HG02938 (cell line): ENCODE measurements around the gene EIF4E2.
"Not testable (repeated sequence)": the region's sequence is repeated elsewhere in the genome, so short reads cannot be mapped to it uniquely, and the experiment has no call there.

Experiments
- ATAC-seq: cut with Tn5 transposase; IDR thresholded peaks from one replicate; pipeline ENCODE4 v1.9.1; 2021; ENCODE audit warnings: mild to moderate bottlenecking, moderate library complexity; ENCODE audit not compliant: unreplicated experiment

Gene EIF4E2

DNA sequence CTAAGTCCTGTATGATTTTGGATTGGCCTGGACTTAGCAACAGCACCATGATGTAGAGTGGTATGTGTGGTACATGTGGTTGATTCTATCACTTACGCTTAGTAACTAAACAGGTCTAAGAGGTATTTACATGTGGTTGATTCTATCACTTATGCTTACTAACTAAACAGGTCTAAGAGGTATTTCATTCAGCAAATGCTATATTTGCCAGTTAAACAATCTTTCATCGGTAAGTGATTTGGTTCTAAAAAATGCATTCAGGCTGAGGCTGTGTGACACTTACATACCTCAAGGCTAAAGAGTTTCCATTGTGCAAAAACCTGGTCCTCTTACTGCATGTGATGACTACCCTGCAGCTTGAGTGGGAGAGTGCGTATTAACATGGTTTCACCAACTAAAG is 13.1 kb downstream of the EIF4E2 start:
- no peak for ATAC-seq

DNA sequence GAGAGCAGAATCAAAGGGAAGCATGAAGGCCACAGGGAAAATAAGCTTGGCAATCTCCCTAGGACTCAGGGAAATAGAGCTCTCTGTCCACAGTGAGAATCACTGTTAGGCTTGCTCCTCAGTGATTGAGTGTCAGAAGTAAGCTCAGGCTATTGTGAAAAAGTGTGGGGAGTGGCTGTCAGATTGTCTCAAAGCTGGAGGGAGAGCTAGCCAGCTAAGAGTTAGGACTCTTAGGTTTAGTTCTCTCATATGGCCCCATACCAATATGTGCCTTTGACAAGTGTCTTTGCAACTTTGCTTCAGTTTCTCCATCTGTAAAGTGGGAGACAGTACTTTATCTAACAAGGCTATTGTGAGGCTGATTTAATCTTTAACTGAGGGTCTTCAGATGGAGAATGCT is 17.2 kb downstream of the EIF4E2 start:
- ATAC-seq = no peak

DNA sequence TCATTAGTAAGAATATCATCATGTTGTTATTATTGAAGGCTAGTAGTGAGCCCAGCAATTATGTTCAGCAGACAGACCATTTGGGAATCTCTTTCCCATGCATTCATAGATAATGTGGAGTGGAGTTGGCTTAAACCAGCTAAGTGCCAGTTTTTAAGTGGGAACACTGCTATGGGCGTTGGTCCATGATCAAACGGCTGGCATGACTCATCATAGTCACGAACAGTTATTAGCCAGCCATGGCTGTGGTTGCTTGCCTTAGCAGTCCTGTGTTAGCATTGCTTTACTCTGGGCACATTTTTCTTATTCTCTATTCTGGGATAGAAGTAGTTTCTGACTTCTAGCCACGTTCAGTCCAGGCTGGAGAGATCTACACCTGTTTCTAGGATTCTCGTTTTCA is 17.7 kb downstream of the EIF4E2 start:
- no peak for ATAC-seq

DNA sequence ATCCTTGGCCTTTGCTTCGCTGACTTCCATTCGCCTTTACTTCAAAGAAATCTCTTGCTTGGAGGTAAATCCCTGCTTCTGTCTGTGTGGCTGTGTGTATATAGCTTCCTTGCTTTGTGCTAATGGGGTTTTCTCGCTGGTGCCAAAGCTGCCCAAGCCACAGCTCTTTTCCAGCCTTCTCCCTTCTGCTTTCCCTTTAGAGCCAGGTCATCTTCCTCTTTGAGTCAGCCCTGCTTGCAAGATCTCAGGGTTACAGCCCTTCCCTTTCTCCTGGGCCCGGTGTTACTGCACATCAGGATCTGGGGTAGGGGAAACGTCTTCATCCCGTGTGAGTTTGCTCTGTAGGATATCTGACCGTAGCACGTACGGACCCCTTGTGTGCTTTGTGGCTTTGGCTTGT is 19.1 kb downstream of the EIF4E2 start:
- no peak for ATAC-seq

- ATAC-seq = not testable (repeated sequence)
These were observed 20.0 kb downstream of the EIF4E2 start for GRCh38 chr2:232570481-232570880.

GRCh38 chr2:232571026-232571474 is 20.6 kb downstream of the EIF4E2 start:
- no peak for ATAC-seq

DNA sequence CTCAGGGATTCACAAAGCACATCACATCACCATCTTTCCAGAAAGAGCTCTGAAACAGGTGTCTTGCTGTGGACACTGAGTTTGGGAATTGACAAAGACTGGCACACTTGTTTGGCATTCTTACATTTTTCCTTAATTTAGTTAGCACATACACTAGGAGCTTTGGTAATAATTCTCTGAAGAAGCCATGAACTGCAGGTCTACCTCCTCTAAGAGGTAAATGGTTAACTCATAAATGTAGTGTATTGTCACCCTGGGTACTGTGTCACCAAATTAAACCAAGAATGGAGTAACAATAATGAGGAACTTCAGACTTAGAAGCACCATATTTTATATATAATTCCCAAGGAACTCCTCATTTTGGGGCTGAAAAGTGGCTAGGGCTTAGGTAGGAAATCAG is 22.6 kb downstream of the EIF4E2 start:
- no peak for ATAC-seq

DNA sequence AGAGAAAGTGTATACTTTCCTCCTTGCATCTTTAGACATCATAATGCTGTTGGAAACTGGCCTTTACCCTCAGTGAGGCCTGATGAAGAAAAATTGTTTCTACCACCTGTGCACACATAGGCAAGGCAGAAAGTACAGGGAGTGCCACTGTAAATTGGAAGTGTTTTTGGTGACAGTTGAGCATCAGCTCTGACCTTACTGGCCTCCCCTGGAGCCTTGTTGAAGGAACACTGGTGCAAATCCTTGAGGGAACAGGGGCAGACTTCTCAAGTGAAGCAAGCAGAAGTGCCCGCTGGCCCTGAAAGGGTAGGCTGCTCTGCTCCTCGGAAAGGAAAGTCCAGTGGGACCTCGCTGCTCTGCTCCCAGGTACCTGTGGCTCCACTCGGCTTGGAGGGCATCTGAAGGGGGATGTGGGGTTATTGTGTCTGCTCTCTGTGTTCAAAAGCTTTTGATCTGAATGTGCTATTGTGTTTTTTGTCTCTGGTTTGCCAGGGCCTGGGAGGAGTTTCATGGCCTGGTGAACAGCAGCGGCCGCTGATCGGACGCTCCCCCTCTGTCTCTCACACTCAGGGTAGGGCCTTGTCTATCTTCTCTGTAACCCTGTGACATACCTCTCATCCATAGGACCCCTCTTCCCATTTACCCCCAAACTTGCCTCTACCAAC is 23.4 kb downstream of the EIF4E2 start:
- no peak for ATAC-seq

DNA sequence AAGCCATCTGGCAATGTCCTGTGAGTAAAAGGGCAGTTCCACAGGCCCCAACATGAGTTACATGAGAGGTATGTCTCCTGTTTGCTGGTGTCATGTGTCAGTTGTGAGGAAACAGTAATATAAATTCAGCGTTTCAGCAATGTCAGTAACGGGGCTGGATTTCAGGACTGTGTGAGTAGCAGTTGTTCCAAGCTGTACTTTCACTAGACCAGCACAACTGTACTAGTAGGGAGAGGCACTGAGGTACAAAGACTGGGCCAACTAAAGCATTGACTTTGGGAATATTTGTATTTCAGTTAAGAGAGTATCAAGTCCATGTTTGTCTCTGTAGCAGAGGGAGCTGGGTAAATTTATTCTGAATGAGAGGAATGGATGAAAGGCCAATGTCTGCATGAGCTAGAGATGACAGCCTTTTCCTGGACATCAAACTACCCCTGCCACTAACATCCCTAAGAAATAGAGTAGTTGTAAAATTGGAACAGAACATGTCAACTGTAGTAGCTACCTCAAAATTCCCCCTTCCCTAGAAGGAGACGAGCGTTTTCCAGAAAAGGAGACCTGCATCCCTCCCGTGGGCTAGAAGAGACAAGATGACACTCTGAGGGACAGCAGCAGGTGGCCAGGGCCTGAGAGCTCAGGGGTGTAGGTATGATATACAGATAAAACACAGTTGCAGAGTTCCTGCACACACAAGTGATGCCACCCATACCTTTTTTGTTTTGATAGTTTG is 24.4 kb downstream of the EIF4E2 start:
- ATAC-seq = no peak

DNA sequence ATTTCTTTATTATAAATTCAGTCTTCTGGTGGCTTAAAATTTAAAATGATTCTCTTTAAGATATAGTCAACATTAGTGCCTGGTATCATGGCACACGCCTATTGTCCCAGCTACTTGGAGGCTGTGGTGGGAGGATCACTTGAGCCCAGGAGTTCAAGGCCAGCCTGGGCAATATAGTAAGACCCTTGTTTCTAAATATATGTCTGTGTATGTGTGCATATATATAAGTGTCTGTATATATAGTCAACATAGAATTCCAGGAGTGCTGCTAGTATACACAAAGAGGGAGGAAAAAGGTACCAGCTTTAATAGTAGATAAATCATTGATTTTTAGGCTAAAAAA is 24.9 kb downstream of the EIF4E2 start:
- no peak for ATAC-seq

GRCh38 chr2:232576995-232577394 is 26.5 kb downstream of the EIF4E2 start:
- no peak for ATAC-seq

GRCh38 chr2:232577841-232578240 is 27.4 kb downstream of the EIF4E2 start:
- ATAC-seq = no peak

DNA sequence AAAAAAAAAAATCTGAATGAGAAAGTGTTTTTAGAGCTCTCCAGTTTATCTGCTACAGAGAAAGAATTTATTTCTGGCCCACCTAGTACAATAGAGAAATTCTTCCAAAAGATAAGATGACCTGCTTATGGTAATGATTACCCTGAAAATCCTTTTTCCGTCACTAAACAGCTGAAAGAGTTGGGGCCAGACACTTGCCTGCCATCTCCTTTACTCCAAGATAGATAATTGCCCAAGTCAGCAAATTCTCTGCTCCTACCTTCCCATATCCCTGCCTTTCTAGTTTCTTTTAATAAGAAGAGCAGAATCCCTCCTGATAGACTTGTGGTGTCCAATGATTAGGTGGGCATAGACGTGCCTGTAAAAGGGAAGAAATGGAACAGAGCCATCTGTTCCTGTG is 28.1 kb downstream of the EIF4E2 start:
- no peak for ATAC-seq

- no peak for ATAC-seq
These were observed 30.1 kb downstream of the EIF4E2 start for GRCh38 chr2:232580648-232580981.

DNA sequence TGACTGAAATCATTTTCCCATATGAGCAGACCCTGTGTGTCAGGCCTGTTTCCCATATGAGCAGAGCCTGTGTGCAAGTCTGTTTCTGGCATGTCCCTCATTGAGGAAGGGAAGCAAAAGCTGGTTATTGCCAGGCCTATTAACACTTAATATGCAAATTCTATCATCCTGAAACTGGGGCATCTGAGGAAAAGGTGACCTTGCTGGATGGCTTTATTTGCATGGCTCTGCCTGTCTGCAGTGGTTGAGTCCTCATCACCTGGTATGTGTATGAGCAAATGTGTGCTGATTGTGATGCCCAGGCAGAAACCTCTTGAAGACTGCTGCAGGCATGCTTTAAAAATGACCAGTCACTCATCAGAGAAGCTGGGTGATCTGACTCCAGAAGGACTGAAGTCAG is 31.2 kb downstream of the EIF4E2 start:
- no peak for ATAC-seq

- ATAC-seq = no peak
These were observed 33.7 kb downstream of the EIF4E2 start for GRCh38 chr2:232584238-232584637.

DNA sequence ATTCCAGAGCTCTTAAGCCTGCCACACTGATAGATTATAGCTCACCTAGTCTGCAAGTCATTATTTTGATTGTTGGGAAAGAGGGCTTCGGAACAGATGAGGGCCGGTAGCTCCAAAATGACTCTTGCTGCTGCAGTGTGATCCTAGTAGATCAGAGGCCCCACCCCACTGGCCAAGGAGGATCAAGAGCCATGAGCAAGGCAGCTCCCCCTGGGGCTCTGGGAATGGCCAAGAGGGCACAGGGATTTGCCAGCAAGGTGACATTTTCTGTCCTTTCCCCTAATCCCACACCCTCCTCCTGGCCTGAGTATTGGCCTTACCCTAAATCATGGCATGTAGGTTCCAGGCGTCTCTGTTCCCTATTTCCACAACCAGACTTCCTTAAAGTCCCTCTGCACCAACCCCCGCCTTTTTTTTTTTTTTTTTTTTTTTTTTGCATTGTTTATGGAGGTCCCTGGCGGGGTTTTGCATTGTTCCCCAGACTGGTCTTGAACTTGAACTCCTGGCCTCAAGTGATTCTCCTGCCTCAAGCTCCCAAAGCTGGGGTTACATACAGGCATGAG is 36.5 kb downstream of the EIF4E2 start:
- ATAC-seq = no peak

DNA sequence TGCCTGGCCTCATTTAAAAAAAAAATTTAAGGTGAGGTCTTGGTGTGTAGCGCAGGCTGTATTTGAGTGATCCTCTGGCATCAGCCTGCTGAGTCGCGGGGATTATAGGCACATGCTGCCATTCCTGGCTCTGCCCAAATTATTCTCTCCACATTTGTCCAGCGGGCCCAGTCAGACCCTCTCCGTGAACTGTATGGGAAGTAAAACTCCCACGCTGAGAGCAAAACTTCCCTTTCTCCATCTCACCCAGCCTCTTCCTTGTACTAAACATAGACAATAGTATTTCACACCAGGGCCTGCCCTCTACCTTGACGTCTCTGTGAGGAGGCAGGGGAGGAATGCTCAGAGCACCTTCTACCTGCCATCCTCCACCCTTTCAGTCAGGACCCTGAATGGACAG is 37.0 kb downstream of the EIF4E2 start:
- ATAC-seq = no peak

DNA sequence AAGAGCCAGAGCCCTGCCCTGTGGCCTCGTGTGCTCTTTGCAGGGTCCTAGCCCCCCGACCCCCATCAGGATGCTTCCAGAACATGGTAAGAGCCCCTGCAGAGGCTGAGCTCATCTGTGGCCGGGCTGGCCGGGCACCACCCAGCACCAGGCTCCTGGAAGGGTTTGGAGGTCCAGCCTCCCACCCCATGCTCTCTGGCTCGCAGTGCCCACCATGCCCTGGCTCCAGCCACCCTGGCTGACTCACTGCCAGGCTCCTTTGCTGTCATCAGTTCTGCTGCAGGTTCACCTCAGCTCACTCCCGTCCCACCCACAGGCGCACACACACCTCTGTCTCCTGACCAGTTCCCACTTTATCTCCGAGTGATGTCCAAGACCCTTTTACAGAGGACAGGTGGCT is 37.5 kb downstream of the EIF4E2 start:
- ATAC-seq = no peak

DNA sequence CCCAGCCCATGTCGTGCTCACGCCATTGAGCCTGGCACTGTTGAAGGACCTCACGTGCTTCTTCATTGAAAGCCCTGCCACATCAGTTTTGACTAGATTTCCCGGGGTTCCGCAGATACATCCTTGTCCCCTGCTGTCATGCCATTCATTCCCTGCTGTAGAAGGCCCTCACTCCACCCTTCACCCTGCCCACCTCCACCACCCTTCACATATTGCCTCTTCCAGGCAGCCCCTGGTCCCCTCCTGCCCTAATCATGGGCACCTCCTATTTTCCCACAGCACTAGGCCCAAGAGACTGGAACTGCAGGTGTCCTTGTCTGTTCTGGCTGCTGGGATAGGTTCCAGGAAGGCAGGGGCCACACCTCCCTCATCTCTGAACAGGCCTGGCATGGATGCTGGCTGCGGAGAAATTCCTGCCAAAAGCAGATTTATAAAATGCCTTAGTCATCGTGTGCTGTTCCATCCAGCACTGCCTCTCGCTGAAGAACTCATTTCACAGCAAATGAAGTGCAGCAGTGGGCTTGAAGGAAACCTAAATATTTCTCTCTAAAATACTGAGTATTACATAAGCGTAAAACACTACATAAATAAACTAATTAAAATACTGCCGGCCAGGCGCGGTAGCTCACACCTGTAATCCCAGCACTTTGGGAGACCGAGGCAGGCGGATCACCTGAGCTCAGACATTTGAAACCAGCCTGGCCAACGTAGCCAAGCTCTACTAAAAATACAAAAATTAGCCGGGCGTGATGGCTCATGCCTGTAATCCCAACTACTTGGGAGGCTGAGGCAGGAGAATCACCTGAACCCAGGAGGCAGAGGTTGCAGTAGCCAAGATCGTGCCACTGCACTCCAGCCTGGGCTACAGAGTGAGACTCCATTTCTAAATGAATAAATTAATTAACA is 38.4 kb downstream of the EIF4E2 start:
- ATAC-seq = no peak

DNA sequence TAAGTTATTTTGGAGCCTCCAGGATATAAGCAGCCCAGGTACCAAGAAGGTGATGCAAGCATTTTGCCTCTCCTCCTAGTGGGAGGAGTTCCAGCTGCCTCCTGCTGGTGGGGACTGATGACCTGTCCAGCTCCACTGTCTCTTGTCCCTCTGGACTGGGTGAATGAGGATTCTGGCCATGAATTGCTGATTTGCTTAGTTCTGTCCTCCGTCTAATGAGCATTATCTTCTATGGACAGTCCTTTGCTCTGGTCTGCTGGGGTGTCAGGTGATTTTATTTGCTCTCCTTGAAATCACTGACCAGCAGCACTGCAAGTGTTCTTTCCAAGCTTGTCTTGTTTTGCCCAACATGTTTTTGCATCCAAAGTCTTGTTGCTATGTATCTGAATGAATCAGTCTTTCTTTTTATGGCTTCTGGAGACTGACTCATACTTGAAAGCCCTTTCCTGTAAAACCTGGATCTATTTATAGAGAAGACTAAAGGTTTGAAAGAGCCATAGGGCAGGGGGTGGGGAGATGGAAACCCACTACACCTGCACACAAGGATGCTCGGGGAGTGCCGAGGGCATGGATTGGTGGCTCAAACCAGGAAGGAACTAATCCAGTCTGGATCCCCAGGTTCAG is 42.4 kb downstream of the EIF4E2 start:
- ATAC-seq = no peak
